GM21576 (cell line): Measurements from ENCODE around the gene ABCC4.
"Not testable (repeated sequence)": the region's sequence is repeated elsewhere in the genome, so short reads cannot be mapped to it uniquely, and the experiment has no call there.

Experiments
- ATAC-seq: cut with Tn5 transposase; IDR thresholded peaks from one replicate; pipeline ENCODE4 v1.9.1; 2021; ENCODE audit warnings: mild to moderate bottlenecking, moderate library complexity; ENCODE audit not compliant: unreplicated experiment

The ABCC4 gene

DNA sequence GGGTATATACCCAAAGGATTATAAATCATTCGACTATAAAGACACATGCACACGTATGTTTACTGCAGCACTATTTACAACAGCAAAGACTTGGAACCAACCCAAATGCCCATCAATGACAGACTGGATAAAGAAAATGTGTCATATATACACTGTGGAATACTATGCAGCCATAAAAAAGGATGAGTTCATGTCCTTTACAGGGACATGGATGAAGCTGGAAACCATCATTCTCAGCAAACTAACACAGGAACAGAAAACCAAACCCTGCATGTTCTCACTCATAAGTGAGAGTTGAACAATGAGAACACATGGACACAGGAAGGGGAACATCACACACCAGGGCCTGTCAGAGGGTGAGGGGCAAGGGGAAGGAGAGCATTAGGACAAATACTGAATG is 102.6 kb downstream of the ABCC4 start:
- ATAC-seq = not testable (repeated sequence)

DNA sequence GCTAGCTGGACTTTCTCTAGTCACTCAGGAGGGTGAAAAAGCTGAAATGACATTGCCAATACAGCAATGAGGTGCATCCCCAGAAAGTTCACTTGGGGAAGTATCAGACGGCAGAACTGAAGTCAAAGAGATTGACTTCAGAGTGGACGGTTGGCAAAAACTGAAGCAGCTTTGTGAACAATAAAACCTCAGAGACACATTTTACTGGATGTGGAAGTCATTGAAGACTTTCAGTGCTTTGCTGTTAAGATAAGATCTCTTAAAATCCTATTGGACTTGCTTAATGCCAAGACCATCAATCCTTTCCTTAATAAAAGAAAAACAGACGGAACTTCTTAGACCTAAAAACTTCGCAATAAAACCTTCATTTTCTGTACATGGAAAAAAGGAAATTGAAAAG is 103.7 kb downstream of the ABCC4 start:
- ATAC-seq = no peak

DNA sequence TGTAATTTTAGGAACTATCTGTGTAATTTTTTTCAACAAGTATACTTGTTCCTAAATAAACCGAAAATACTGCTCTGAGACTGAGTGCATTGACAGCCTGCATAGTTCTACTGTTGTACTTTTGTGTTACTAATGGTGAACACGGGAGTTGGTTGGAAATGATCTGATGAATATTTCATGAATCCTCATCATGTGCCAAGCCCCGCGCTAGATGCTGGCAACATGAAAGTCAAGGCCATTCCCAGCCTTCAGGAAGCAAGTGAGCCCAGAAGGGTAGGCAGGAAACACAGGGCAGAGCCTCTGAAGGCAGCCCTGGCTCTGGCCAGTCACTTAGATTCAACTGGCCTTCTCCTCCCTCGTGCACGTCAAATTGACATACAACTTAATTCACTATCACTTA is 106.1 kb downstream of the ABCC4 start:
- no peak for ATAC-seq

DNA sequence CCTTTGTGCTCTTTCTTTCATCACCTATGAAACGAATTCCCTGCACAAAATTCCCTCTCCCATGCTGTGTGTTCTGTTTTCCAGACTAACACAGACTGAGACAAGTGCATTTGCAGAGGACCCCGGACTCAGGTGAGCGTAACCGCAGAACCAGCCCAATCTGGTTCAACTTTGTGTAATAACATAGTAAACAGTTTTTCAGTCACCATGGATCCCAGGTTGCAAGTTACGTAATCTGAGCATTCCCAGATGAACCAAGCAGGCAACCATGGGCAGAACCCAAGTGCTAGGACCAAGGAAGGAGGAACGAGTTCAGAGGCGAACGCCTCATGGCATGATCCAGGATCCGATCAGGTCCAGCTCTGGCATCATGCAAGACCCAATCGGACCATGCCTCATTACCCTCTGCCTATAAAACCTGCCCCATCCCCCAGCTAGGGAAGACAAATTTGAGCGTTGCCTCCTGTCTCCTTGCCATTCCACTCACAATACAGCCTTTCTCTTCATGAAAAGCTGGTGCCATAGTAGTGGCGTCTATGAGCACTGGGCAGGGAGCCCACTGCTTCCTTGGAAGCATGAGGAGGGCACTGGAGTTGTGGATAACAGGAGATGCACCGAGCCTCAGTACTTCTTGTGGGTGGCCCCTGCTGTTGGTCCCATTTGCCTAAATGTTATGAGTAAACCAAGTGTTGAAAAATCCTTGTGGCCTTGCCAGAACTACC is 107.6 kb downstream of the ABCC4 start:
- ATAC-seq = no peak

DNA sequence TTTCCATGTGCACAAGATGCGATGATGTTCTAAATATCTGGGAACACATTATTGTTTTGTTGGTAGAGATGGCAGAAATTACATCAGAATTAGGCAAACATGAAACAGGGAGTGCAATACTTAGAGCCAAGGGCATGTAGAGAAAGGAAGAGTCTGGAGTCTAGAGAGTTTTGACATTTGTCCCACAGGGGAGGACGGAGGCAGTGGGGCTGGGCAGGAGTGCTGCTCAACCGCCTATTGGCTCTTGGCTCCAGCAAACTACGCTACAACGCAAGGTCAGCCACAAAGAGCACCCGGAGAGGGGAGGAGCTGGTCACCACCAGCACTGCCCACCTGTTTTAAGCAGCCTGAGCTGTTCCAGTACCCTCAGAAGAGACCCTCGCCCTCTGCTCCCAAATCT is 108.3 kb downstream of the ABCC4 start:
- ATAC-seq = no peak

DNA sequence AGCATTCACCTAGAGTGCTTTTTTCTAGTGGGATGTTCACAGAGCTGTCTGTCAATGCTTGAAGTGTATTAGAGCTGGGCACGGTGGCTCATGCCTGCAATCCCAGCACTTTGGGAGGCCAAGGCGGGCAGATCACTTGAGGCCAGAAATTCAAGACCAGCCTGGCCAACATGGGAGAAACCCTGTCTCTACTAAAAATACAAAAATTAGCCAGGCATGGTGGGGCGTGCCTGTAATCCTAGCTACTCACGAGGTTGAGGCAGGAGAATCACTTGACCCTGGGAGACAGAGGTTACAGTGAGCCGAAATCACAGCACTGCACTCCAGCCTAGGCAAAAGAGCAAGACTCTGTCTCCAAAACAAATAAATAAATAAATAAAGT is 108.7 kb downstream of the ABCC4 start:
- ATAC-seq = not testable (repeated sequence)

DNA sequence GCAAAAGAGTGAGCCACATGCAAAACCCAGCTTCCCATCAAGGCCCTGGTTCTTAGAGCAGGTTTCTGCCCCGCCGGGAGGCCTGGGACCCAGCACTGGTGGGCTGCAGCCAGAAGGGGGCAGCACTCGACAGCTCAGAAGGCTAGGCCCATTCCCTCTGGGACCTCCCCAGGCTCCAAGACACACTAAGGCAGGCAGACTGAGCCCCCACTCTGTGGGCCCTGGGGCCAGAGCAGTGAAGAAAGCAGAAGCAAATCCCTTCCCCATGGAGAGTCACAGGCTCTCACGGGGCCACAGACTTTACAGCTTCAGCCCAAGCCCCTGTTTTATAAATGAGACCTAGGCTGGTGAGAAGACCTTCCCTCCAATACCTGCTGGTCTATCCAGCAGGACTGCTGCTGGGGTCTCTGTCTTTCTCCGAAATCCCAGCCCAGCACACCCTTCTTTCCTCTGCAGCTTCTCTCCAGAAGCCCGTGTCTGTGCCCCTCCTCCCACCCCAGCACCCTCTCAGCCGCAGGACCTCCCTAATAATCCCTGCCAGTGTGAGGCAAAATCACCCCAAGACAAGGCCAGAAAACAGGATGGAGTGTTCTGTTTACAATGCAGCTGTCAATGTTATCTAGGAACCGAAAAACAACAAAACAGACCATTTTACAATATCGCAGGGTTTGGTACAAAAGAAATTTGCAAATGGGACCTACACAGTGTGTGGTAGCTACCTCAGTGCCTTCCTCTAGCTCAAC is 109.3 kb downstream of the ABCC4 start:
- peak; percentile 95 for ATAC-seq

DNA sequence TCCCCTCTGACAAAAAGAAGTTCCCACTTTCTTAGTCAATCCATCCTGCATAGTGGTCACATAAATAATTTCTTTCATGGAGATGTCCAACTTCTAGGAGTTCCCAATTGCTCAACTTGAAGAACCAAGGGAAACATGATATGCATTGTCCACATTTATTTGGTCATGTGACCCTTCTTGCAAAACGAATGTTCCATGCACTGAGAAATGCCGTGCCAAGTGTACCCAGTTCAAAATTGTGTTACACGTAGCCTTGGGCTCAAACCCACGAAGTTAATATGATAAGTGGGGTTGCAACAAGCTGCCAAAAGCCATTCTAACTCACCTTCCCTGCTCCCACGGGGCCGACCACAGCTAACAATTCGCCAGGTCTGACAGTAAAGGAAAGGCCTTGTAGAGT is 113.1 kb downstream of the ABCC4 start:
- ATAC-seq = no peak

DNA sequence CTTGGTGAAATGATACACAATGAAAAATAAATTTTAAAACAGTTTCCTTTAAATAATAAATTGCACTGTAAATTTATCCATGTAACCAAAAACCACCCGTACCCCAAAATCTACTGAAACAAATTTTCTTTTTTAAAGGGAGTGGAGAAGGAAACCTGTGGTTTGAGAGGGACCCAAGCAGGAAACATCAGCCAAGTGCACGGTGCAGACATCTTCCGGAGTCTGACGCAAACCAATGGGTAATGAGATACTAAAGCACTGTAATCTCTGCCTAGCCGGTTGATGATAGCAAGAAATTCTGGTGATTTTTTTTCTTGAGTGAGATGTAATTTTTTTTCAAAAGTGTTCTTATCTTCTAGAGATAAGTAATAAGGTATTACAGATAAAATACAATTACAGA is 115.4 kb downstream of the ABCC4 start:
- no peak for ATAC-seq

DNA sequence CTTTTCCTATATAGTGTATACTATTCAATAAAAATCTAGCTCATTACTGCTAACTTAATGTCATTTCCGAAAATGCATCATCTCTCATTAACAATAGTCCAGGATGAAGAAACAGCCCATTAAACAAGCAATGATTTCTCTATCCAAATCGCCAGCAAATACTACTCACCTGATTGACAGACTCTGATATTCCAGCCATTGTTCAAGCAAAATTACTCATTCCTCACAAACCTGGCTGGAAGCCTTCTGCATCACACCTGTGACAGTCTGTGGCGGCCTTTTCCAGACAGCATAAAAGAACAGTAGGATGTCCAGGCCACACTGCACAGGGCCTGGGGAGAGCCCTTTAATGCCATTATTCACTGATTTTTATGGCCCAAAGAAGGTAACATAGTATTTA is 115.9 kb downstream of the ABCC4 start:
- ATAC-seq = no peak

DNA sequence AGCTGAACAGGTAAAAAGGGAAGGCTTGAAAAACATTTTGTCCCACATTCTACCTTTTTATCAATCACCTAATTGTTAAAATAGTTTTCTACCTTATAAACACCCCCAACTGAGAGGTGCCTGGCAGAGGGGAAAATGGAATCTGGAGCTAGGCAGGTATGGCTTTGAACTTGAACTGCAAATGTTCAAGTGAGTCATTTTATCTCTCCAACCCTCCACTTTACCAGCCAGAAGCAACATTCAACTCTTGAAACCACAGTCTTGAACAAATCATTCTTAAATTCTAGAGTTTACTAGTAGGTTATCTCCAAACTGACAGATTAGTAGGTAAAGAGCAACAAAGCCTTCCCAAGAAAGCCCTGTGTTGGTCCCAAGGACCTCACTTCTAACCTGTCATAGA is 116.9 kb downstream of the ABCC4 start:
- no peak for ATAC-seq

DNA sequence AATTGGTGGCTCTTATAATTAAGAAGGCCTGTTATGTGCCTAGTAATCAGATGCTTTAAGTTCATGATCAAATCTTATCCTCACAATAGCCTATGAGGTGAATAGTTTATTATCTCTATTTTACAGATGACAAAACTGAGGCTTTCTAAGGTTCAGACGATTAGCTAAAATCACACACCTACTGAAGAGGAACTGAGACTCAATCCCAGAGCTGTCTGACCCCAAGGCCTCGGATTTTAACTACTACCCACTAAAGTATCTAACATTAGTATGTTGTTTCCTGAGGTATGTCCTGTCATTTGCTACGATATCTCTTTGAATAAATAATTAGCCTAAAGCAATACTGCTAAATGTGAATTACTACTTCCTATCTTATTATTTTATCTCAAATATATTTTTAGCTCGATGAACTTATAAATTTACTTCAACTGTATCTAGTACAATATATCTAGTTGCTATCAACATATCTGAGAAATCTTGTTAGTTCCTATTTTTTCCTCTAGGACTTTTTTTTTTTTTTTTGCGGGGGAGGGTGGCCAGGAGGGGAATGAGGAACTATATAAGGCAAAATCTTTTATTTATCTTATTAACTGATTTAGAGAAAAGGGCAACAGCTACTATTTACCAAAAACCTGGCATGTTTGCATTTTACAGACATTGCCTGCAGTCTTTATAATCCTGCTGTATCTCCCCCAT is 118.5 kb downstream of the ABCC4 start:
- ATAC-seq = peak; percentile 53

DNA sequence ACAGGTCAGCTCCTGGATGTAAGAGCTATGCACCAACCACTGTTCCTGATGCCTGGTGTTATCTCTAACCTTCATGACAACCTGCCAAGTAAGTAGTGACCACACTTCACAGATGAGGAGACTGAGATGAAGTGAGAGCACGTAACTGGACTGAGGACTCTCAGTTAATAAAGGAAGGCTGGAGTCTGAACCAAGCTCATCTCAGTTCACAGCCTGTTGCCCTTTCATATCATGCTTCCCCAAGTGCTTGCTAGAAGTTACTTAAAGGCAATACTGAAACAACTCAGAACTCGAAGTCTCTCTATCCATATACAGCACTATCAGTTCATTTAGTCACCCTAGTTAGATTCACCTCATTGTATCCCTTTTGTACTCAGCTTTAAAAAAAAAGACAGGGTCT is 119.7 kb downstream of the ABCC4 start:
- ATAC-seq = peak; percentile 77

DNA sequence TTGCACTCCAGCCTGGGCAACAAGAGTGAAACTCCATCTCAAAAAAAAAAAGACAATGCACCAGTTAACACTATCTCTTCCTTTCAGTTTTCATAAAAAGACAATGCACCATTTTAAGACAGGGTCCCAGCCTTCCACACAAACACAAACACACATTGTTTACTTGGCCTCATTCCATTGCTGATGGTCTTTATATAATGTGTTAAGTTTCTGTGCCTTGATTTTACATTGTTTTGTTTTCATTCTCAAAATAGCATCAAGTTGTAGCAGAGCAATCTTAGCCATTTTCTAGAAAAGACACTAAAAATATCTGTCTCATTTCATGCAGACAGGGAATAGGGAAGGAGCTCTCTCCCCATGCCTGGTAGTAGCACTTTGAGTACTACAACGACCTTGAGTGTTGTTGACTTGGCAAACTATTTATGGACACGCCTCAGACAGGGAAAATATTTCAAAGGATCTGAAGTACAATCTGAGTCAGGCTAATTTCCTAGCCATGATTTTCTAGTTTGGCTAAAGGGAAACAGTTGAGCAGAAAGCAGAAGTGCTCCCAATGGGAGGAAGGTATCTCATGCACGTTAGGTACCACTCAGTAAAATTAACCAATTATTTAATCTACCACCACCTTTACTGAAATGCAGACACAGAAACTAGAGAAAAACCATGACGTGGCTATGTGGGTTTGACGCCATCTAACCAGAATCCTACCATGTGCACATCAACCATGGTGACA is 120.6 kb downstream of the ABCC4 start:
- ATAC-seq = no peak

DNA sequence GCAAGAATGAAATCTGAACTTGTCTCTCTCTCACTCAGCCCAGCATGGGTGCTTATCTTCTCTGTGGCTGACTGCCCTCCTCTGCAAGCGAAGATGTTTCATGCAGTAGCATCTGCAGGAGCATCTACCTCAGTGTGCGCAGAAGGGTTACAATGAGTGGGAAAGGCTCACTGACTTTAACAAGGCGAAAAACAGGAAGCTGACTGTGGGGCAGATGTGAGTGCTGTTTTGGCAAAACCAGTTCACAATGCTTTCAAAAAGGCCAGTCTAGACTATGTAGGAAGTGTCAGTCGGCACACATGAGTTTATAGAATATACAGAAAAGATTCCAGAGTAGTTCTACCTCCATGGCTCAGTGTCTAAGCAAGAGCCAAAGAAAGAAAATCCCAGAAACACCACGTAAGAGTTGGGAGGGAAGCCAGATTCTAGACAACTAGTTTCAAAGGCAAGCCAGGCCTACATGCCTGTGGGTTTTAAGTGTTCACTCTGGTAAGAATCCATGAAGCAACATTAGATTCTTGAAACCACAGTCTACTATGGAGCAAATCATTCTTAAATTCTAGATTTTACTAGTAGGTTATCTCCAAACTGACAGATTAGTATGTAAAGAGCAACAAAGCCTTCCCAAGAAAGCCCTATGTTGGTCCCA is 124.5 kb downstream of the ABCC4 start:
- no peak for ATAC-seq

DNA sequence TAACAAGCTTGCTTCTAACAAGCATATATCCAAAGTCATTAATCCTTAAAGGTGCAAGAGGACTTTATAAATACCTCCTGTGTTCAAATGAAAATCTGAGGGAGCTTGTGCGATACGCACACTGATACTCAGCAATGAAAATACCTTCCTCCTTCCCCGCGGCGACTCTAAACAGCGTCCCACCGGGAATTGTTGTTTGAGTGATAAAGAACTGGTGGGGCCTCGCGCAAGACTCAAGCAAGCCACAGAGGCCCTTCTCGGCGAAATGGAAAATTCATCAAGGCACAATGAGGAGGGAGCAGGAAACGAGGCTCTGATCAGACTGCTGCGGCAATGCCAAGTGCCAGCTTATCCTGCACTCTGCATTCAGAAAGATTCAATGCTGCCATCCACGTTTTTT is 126.7 kb downstream of the ABCC4 start:
- ATAC-seq = no peak

DNA sequence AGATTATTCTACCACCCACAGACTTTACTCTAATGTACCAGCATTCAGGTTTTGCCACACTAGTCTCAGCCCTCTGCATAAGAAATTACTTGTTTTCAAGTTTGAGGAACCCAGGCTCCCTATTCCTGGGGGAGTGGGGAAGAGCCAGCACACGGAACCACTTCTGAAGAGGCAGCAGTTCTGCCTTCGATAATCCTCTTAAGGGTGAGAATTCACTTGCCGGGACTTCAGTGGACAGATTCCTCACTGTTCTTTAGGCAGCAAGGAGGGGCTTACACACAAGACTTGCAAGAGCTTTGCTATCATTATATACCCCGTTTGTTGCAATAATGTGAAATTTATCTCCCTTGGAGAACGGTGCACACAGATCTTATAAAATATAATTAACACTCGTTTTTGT is 133.1 kb downstream of the ABCC4 start:
- ATAC-seq = no peak

DNA sequence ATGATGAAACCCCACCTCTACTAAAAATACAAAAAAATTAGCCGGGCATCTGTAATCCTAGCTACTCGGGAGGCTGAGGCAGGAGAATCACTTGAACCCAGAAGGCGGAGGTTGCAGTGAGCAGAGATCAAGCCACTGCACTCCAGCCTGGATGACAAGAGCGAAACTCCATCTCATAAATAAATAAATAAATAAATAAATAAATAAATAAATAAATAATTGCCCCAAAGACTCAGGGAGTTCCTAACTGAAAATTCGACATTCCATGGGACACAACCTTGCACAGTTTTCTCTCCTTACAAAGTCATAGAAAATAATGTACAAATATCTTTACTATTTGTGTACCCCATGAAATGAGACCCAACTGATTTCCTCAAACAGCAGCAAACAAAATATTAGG is 134.2 kb downstream of the ABCC4 start:
- ATAC-seq = not testable (repeated sequence)

DNA sequence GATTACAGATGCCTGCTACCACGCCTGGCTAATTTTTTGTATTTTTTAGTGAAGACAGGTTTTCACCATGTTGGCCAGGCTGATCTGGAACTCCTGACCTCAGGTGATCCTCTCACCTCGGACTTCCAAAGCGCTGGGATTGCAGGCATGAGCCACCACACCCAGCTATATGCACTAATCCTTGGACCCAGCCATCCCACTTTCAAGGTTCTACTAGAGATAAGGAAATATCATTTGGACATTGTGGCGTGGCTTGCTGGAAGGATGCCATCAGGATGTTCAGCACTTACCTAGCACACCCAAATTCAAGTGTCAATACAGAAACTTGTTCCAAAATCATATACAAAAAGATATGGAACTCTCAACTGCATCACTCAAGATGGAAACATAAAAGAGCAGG is 136.4 kb downstream of the ABCC4 start:
- ATAC-seq = no peak

DNA sequence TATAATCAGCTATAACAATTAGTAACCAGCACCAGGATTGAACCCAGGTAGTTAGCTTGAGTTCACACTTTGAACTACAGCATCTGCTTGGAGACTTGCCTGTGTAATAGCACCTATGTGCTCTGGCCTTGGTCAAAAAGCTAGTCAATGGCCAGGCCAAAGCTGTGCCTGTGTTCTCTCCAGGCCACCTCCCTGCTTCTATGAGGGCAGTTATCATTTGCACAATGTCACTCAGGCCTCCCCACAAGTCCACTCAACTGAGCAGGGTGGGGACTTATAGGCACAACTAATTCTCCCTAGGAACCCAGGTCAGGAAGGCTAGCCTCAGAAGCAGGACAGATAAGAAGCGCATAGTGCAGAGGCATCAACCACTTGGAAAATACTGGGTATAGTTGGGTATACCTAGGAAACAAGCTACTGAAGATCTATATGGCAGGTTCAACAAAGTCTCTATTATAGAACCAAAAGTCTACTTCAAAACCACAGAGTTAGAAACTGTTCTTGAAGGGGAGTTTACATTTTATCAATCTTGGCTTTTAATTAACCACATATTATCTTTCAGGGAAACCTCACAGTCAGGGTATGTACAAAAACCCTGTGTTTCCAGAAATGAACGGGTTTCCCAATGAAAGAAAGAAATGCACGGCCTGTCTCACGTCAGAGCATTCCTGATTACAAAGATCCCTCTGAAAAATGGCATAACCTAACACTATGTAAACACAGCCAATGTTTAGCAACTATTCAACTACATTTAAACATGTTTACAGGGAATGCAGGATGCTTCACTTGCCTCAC is 140.9 kb downstream of the ABCC4 start:
- ATAC-seq = no peak
